DOHH2 (cell line): Measurements from ENCODE around the gene UROC1.

Experiments used
- EZH2phosphoT487 ChIP-seq: fragments of 200-600 bp; sonication (generic); IDR thresholded peaks from 2 replicates; pipeline ENCODE4 v1.6.1; 2017; ENCODE audit warnings: borderline replicate concordance, mild to moderate bottlenecking, antibody characterized with exemption, low read length, moderate library complexity, mixed read lengths
- TF ChIP-seq, protein P1 (sequence below): fragments of 200-600 bp; sonication (generic); IDR thresholded peaks from one replicate; pipeline ENCODE4 v1.5.1; 2014; ENCODE audit warnings: antibody characterized with exemption, mild to moderate bottlenecking, low read depth, low read length; ENCODE audit not compliant: poor library complexity, severe bottlenecking

DNA sequence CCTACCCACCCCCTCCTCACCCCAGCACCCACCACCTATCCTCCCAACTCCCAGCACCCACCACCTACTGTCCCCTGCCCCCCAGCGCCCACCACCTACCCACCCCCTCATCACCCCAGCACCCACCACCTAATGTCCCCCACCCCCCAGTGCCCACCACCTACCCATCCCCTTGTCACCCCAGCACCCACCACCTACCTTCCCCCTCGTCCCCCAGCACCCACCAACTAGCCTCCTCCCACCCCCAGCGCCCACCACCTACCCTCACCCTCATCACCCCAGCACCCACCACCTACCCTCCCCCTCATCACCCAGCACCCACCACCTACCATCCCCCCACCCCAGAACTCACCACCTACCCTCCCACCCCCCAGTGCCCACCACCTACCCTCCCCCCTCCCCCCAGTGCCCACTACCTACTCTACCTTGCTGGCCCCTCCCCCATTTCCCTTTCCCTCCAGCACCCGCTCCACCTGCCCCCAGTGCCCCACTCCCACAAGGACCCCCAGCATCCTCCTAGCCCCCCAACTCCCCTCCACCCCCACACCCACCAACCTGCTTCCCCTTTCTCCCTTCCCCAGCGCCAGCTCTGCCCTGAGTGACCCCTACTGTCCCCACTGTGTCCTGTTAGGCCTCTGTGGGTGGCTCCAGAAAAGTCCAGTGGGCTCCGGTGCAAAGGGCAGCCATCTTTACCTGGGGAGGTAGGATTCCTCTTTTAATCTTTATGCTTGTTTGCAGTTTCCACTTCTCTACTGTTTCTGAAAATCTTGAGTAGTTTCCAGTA is 1.2 kb downstream of the UROC1 start:
- TF ChIP-seq, protein P1, sequence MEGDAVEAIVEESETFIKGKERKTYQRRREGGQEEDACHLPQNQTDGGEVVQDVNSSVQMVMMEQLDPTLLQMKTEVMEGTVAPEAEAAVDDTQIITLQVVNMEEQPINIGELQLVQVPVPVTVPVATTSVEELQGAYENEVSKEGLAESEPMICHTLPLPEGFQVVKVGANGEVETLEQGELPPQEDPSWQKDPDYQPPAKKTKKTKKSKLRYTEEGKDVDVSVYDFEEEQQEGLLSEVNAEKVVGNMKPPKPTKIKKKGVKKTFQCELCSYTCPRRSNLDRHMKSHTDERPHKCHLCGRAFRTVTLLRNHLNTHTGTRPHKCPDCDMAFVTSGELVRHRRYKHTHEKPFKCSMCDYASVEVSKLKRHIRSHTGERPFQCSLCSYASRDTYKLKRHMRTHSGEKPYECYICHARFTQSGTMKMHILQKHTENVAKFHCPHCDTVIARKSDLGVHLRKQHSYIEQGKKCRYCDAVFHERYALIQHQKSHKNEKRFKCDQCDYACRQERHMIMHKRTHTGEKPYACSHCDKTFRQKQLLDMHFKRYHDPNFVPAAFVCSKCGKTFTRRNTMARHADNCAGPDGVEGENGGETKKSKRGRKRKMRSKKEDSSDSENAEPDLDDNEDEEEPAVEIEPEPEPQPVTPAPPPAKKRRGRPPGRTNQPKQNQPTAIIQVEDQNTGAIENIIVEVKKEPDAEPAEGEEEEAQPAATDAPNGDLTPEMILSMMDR = no peak
- TF ChIP-seq EZH2phosphoT487 = no peak
